GM21737 (cell line): ENCODE results near the gene SLC8A3.

Source experiments
- ATAC-seq: cut with Tn5 transposase; IDR thresholded peaks from one replicate; pipeline ENCODE4 v1.9.1; 2021; ENCODE audit warnings: mild to moderate bottlenecking, moderate library complexity; ENCODE audit not compliant: unreplicated experiment

Gene SLC8A3

GRCh38 chr14:70180718-70181117, 8.0 kb downstream of the SLC8A3 start:
- no peak for ATAC-seq

GRCh38 chr14:70177081-70177800, 11.5 kb downstream of the SLC8A3 start:
- ATAC-seq: no peak

- ATAC-seq: no peak
Observed at GRCh38 chr14:70173569-70173968, 15.2 kb downstream of the SLC8A3 start.

GRCh38 chr14:70171726-70172125, 17.0 kb downstream of the SLC8A3 start:
- ATAC-seq: no peak

GRCh38 chr14:70170976-70171375, 17.8 kb downstream of the SLC8A3 start:
- ATAC-seq: no peak

GRCh38 chr14:70168406-70168805, 20.3 kb downstream of the SLC8A3 start:
- ATAC-seq: no peak

- no peak for ATAC-seq
Observed at GRCh38 chr14:70166530-70167203, 22.1 kb downstream of the SLC8A3 start.

GRCh38 chr14:70162358-70162757, 26.4 kb downstream of the SLC8A3 start:
- no peak for ATAC-seq

GRCh38 chr14:70156592-70156991, 32.2 kb downstream of the SLC8A3 start:
- ATAC-seq: no peak

- no peak for ATAC-seq
Observed at GRCh38 chr14:70152704-70153103, 36.0 kb downstream of the SLC8A3 start.

GRCh38 chr14:70152081-70152480, 36.7 kb downstream of the SLC8A3 start:
- ATAC-seq: no peak

GRCh38 chr14:70149596-70150165, 39.1 kb downstream of the SLC8A3 start:
- ATAC-seq: no peak

- no peak for ATAC-seq
Observed at GRCh38 chr14:70148911-70149595, 39.7 kb downstream of the SLC8A3 start.

GRCh38 chr14:70148351-70148750, 40.4 kb downstream of the SLC8A3 start:
- ATAC-seq: no peak

- no peak for ATAC-seq
Observed at GRCh38 chr14:70144046-70144445, 44.7 kb downstream of the SLC8A3 start.

- ATAC-seq: no peak
Observed at GRCh38 chr14:70143306-70143705, 45.4 kb downstream of the SLC8A3 start.

GRCh38 chr14:70140614-70141013, 48.1 kb downstream of the SLC8A3 start:
- ATAC-seq: no peak

- ATAC-seq: peak; percentile 65
Observed at GRCh38 chr14:70139384-70139783, 49.4 kb downstream of the SLC8A3 start.

GRCh38 chr14:70137788-70138187, 51.0 kb downstream of the SLC8A3 start:
- no peak for ATAC-seq

GRCh38 chr14:70133461-70133860, 55.3 kb downstream of the SLC8A3 start:
- no peak for ATAC-seq

- ATAC-seq: no peak
Observed at GRCh38 chr14:70130482-70130881, 58.3 kb downstream of the SLC8A3 start.

- no peak for ATAC-seq
Observed at GRCh38 chr14:70127186-70127585, 61.6 kb downstream of the SLC8A3 start.
